KMS-11 (cell line): Measurements from ENCODE around the gene LHFPL3.

Source experiments
- H2AFZ ChIP-seq: fragments of 200-600 bp; sonication (generic); 2 replicates; pipeline ENCODE4 v1.6.1; 2016; ENCODE audit warnings: antibody characterized with exemption, mixed run types, low read depth
- H3K27ac ChIP-seq: fragments of 200-600 bp; sonication (generic); 2 replicates; pipeline ENCODE4 v1.6.1; 2016; ENCODE audit warnings: mild to moderate bottlenecking, mixed run types
- H3K27me3 ChIP-seq: fragments of 200-600 bp; sonication (generic); 2 replicates; pipeline ENCODE4 v1.6.1; 2017; ENCODE audit warnings: mild to moderate bottlenecking, low read depth, mixed run types, moderate library complexity; ENCODE audit not compliant: insufficient read depth
- H3K36me3 ChIP-seq: fragments of 200-600 bp; sonication (generic); 2 replicates; pipeline ENCODE4 v1.6.1; 2017; ENCODE audit warnings: mild to moderate bottlenecking, mixed run types; ENCODE audit not compliant: insufficient read depth
- H3K4me1 ChIP-seq: fragments of 200-600 bp; sonication (generic); 2 replicates; pipeline ENCODE4 v1.6.1; 2016; ENCODE audit warnings: mild to moderate bottlenecking, low read depth, mixed run types; ENCODE audit not compliant: poor library complexity, severe bottlenecking
- H3K4me2 ChIP-seq: fragments of 200-600 bp; sonication (generic); 2 replicates; pipeline ENCODE4 v1.7.0; 2016; ENCODE audit warnings: mild to moderate bottlenecking, mixed run types
- H3K4me3 ChIP-seq: fragments of 200-600 bp; sonication (generic); IDR thresholded peaks from 2 replicates; pipeline ENCODE4 v1.6.1; 2017; ENCODE audit warnings: low read depth, low read length, mixed read lengths; ENCODE audit not compliant: insufficient read depth
- H3K79me2 ChIP-seq: fragments of 200-600 bp; sonication (generic); 2 replicates; pipeline ENCODE4 v1.6.1; 2016; ENCODE audit warnings: low read depth, mixed run types; ENCODE audit not compliant: insufficient read depth
- H3K9ac ChIP-seq: fragments of 200-600 bp; sonication (generic); 2 replicates; pipeline ENCODE4 v1.6.1; 2016; ENCODE audit warnings: mild to moderate bottlenecking, mixed run types
- H4K20me1 ChIP-seq: fragments of 200-600 bp; sonication (generic); 2 replicates; pipeline ENCODE4 v1.6.1; 2016; ENCODE audit warnings: mild to moderate bottlenecking, mixed run types; ENCODE audit not compliant: insufficient read depth
- TF ChIP-seq, protein P1 (sequence below): fragments of 200-600 bp; sonication (generic); conservative IDR thresholded peaks from 2 replicates; pipeline ENCODE4 v1.6.1; 2017; ENCODE audit warnings: low read depth, mild to moderate bottlenecking, antibody characterized with exemption, low read length, moderate library complexity, mixed read lengths

LHFPL3 gene

DNA sequence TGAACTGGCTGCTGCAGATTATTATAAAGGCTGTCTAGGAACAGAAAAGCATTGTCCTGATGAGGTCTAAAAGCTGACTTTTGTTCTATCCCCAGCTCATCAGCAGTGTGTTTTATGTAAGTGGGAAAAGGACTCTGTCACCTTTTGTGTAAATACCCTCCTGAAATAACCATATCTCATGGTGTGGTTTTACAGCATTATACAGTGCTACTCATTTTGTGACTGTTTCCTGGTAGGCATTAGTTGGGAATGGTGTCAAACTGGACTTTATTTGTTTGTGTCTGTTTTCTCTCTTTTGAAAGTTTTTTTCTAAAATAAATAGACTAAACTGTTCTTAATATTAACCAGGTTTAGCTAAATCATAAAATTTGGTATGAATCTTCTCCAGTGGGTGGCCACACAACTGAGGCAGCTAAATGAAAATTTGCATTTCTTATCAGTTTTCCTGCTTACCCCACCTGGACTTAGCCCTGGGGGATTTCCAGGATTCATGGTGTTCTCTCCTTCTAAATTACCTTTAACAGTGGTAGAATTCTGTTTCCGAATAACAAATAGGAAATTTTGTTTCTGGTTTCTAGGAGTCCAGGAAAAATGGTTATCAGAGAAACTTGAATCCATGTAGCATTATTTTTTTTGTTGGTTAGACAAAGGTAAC, 140.9 kb downstream of the LHFPL3 start:
- H3K9ac ChIP-seq: no peak overlapping the region
- H3K4me3 ChIP-seq: no peak overlapping the region
- H3K36me3 ChIP-seq: no peaks in the 10 kb centered on the region
- no peak overlapping the region for H3K27ac ChIP-seq
- no peaks in the 10 kb centered on the region for H4K20me1 ChIP-seq
- H3K27me3 ChIP-seq: no peaks in the 10 kb centered on the region
- no peak overlapping the region for H2AFZ ChIP-seq
- no peak overlapping the region for H3K4me2 ChIP-seq
- H3K79me2 ChIP-seq: no peaks in the 10 kb centered on the region
- TF ChIP-seq, protein P1, sequence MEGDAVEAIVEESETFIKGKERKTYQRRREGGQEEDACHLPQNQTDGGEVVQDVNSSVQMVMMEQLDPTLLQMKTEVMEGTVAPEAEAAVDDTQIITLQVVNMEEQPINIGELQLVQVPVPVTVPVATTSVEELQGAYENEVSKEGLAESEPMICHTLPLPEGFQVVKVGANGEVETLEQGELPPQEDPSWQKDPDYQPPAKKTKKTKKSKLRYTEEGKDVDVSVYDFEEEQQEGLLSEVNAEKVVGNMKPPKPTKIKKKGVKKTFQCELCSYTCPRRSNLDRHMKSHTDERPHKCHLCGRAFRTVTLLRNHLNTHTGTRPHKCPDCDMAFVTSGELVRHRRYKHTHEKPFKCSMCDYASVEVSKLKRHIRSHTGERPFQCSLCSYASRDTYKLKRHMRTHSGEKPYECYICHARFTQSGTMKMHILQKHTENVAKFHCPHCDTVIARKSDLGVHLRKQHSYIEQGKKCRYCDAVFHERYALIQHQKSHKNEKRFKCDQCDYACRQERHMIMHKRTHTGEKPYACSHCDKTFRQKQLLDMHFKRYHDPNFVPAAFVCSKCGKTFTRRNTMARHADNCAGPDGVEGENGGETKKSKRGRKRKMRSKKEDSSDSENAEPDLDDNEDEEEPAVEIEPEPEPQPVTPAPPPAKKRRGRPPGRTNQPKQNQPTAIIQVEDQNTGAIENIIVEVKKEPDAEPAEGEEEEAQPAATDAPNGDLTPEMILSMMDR: no peak
- no peaks in the 10 kb centered on the region for H3K4me1 ChIP-seq

DNA sequence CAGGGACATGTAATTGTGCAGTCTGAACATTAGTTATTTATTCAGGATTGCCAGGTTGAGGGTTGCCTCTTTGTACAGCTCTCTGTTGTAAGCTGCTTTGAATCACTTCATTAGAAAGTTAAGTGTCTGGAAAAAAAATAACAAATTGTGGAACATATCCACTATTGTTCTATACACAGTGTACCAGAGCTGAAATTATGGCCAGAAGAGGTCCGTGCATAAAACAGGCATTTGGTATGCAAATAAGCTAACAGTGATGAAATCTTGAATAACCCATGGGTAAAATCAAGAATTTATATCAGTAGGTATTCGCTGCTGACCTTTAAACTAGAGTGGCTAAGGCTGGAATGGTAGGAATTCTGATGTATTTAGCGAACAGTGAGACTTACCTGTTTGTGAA, 152.1 kb downstream of the LHFPL3 start:
- Histone ChIP-seq H3K27ac (no peak overlapping the region), H4K20me1 (no peaks in the 10 kb centered on the region), H3K36me3 (no peaks in the 10 kb centered on the region), H3K4me2 (no peak overlapping the region), H3K79me2 (no peaks in the 10 kb centered on the region), H3K27me3 (no peaks in the 10 kb centered on the region), H2AFZ (no peak overlapping the region), H3K4me3 (no peak overlapping the region), H3K4me1 (peaks cover 7% of the 10 kb centered on the region), H3K9ac (no peak overlapping the region)
- TF ChIP-seq, protein P1: no peak

DNA sequence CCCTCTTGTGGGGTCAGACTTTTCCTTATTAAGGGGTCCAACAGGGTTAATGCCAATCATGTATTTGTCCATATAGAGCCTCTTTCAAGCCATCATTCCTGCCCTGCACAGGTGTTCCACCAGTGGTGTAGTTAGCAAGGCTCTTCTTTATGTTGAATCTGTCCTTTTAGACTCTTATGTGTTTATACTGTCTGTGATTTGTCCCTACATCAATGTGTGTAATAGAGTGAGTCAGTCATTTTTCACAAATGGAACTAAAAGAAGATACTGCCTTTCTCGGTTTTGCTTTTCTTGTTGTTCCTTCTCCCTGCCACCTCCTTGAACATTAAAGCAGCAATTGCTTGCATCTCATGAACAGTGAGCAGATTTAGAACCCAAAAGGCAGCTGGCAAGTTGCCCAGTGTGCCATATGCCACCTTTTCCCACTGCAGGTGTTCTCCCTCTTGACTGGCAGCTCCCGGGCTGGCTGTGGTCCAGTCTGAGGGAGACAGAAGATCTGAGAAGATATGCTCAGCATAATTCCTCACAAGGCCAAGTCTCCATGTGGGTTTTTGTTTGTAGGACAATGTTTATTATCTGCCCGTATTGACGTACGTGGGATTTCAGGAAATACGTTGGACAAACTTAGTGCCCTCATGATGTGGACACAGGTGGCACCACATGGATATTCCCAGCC, 154.1 kb downstream of the LHFPL3 start:
- no peaks in the 10 kb centered on the region for H3K79me2 ChIP-seq
- TF ChIP-seq, protein P1: no peak
- H2AFZ ChIP-seq: no peak overlapping the region
- no peaks in the 10 kb centered on the region for H4K20me1 ChIP-seq
- H3K4me3 ChIP-seq: no peak overlapping the region
- H3K4me1 ChIP-seq: peaks cover 7% of the 10 kb centered on the region
- peak overlapping the region; percentile 5; the same call in 1 of the 2 replicates for H3K4me2 ChIP-seq
- no peaks in the 10 kb centered on the region for H3K27me3 ChIP-seq
- no peak overlapping the region for H3K9ac ChIP-seq
- no peaks in the 10 kb centered on the region for H3K36me3 ChIP-seq
- no peak overlapping the region for H3K27ac ChIP-seq

DNA sequence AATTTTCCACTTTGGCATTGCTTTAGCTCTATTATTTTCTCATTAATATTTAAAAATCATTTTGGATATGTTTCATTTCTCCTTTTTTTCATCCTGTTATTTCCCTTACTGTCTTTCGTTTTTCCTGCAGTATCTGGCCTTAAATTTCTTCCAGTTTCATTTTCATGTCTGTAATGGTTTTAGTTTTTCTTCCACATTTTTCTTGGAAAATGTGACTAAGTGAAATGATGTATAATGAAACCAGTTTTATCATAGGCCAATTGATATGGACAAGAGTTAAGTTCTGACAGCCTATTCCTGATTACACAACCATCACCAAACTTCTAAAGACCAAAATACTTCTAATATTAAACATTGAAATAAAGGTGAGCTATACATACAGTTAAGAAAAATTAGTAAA, 158.5 kb downstream of the LHFPL3 start:
- H3K27ac ChIP-seq: no peak overlapping the region
- no peaks in the 10 kb centered on the region for H3K36me3 ChIP-seq
- peaks cover 7% of the 10 kb centered on the region for H3K4me1 ChIP-seq
- no peak overlapping the region for H3K9ac ChIP-seq
- H3K27me3 ChIP-seq: no peaks in the 10 kb centered on the region
- TF ChIP-seq, protein P1: no peak
- no peak overlapping the region for H3K4me2 ChIP-seq
- H3K79me2 ChIP-seq: no peaks in the 10 kb centered on the region
- H2AFZ ChIP-seq: no peak overlapping the region
- no peak overlapping the region for H3K4me3 ChIP-seq
- H4K20me1 ChIP-seq: no peaks in the 10 kb centered on the region
